LoVo (cell line): ENCODE measurements around the gene GNAQ.
A peak's percentile ranks its signal among the peaks of the same experiment; 100 is the strongest.
"Not testable (repeated sequence)": the region's sequence is repeated elsewhere in the genome, so short reads cannot be mapped to it uniquely, and the experiment has no call there.

ENCODE experiments used
- DNase-seq: peaks from one replicate; pipeline ENCODE4 v3.0.0-alpha.2; 2016; ENCODE audit warnings: low spot score

Gene GNAQ

DNA sequence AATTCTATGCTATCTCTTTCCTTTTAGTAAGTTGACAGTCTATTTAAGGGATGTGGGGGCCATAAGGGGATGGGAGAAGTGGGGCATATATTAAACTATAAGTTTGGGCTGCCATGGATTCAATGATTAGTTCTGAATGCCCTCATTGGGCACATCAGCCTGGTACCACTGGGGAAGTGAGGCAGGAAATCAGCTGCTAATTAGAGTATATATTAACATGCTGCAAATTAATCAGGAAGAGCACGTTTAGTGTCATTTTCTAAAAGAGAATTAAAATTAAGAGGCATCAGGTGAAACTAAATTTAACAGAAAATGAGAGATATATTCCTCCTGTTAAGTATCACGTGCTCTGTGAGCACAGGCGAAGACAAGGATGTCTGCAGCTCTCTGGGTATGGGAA, 260.4 kb downstream of the GNAQ start:
- DNase-seq = no peak

GRCh38 chr9:77770340-77770739, 261.3 kb downstream of the GNAQ start:
- no peak for DNase-seq

DNA sequence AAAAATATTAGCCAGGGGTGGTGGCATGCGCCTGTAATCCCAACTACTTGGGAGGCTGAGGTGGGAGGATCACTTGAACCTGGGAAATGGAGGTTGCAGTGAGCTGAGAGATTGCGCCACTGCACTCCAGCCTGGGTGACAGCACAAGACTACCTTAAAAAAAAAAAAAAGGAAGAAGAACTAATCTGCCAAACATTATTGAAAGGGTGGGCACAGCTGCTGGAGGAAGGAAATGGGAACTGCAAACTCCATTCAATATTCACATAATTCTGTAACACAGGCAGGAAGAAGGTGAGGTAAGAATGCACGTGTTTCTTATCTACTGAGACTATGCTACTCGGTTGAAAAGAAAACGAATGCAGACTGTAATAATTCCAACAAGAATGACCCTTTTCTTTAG, 262.4 kb downstream of the GNAQ start:
- DNase-seq = no peak

- DNase-seq = no peak
Measured at GRCh38 chr9:77766587-77766986, 265.0 kb downstream of the GNAQ start.

DNA sequence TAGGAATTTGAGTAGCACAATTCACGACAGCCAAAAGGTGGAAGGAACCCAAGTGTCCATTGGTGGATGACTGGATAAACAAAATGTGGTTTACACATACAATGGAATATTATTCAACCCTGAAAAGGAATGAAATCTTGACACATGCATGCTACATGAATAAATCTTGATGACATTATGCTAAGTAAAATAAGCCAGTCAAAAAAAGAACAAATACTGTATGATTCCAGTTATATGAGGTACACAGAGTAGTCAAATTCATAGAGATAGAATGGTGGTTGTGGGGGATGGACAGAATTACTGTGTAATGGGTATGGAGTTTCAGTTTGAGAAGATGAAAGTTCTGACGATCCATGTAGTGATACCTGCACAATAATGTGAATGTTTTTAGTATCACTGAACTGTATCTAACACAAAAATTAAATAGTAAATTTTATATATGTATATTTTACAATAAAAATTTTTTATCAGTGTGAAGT, 265.8 kb downstream of the GNAQ start:
- DNase-seq = no peak

GRCh38 chr9:77764894-77765780, 266.5 kb downstream of the GNAQ start:
- peak; percentile 14 for DNase-seq

DNA sequence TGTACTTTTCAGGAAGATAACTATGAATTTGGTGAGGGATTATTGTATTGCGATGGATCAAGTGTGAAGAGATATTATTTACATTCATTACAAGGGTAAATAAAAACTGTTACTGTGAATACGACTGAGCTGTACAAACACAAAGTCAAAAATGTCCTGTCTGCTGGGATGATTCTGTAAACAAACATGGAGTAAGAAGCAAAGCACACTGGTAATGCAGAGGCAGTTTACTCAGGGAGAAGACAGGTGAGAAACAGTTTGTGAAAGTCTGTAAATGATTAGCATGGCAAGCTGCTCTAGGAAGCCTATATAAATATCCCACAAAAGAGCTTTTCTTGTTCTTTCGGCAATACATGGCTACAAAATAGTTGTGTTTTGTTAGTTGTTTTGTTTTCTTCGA, 268.0 kb downstream of the GNAQ start:
- no peak for DNase-seq

- not testable (repeated sequence) for DNase-seq
Measured at GRCh38 chr9:77760919-77761318, 270.7 kb downstream of the GNAQ start.

DNA sequence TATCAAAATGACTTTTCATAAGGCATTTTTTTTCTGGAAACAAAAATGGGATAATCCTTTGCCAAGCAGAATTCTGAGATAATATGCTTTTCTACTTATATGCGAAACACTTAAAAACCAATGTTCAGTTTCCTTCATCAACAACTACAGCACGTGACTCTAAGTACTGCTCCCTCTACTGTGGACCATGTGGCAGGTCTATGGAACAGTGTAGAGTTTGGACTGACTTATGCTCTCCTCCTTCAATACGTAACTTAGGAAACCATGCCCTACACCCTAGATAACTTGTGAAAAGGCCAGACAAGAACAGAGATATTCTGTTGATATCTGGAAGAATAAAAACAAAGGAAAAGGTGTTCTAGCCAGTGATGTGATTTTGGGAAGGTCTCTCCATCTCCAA, 272.2 kb downstream of the GNAQ start:
- no peak for DNase-seq

DNA sequence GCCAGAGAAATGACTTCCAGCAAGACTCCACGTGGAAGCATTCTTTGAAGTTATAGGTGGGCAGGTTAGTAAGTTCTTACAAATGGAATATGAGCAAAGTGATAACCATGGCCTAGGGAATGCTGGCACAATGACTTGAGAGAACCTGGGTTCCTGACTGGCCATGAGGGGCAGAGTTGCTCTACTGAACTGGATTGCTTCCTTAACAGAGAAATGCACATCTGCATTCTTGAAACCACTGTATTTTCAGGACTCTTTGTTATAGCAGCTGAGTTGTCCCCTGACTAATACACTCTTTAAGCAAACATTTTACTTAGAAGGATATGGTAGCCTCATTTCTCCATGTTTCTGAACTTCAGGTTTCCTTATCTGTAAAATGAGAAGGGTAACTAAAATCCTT, 275.2 kb downstream of the GNAQ start:
- DNase-seq = no peak

DNA sequence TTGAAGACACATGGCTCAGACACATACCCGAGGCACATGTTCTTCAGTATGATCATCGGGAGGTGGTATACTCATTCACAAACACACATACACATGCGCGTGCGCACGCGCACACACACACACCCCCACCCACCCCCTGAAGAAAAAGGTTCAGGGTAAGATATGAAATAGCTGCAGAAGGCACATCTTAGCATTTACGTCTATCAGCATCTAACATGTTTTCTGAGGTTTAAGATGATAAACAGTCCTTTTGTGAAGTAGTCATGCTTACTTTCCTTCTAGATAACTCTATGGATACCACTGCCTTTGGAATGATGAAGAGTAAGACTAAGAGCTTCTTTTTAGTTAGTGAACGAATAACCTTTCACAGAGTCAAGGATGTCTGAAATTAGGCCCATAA, 278.4 kb downstream of the GNAQ start:
- DNase-seq = no peak

DNA sequence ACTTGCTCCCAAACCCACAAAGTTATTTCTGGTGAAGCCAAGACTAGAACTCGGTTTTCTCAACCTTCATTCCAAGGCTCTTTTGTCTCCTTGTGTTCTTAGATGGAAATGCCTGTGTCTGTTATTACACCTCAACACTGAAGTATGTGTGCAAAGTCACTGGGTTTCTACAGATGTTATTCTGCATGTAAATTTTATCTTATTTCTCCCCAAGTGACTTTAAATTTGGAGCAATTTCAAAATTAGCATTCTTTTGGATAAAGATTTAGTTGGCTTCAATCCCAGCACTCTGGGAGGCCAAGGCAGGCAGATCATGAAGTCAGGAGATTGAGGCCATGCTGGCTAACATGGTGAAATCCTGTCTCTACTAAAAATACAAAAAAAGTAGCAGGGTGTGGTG, 279.1 kb downstream of the GNAQ start:
- no peak for DNase-seq

- DNase-seq = no peak
Measured at GRCh38 chr9:77751341-77752091, 280.1 kb downstream of the GNAQ start.

- no peak for DNase-seq
Measured at GRCh38 chr9:77750981-77751340, 280.6 kb downstream of the GNAQ start.

DNA sequence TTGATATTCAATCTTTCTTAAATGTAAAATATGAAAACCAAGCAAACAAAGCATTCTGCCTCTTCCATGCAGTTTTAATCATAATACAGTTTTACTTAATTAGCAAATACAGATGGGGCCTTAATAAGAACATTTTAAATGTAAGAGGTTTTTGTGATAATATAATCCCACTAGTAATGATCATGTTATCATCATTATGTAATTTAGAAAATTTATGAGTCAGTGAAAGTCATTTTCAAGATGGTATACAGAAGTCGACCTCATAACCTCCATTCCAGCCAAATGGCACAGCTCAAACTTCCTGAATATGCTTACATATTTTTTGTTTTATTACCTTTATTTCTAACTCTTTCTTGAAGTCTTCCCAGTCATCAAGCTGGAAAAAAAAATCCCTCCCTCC, 281.3 kb downstream of the GNAQ start:
- no peak for DNase-seq

DNA sequence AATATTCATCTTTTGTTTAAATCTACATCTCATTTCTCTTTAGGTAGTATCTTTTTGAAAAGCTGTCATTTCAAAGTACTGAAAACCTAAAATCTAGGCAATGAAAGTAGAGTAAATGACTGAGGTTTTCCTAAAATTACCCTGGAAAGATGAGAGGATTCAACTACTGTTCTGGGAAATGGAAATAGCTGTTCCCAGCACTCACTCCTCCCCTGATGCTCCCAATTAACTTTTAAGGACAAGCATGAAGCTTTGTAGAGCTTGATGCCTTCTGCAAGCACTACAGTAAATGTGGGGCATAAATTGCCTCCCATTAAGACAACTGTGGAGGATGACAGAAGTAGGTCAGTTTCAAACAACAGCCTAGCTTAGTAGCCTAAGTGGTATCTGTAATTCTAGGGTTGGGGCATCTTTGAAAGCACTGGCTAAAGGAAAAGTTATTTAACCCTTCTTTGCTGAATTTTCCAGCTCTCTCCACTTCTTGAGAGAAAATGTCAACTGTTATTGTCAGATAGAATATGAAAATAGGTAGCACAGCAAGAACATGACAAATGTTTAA, 283.3 kb downstream of the GNAQ start:
- no peak for DNase-seq

DNA sequence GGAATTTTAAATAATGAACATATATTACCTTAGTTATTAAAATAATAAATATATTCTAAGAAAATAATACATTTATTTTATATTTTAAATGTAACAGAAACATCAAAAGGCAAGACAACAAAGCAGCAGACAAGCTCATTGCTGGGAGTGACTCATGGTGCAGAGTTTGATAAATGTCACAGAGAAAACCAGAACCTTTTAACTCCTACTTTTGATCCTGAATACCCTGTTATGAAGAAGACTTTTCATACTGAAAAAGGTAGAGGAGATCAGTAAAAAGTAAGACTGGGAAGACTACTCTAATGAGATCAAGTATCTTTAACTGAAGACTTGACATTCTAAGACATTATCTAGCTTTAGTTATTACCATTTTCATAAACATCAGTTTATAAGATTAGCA, 284.4 kb downstream of the GNAQ start:
- no peak for DNase-seq

GRCh38 chr9:77744841-77745430, 286.7 kb downstream of the GNAQ start:
- DNase-seq = no peak

GRCh38 chr9:77743386-77743785, 288.2 kb downstream of the GNAQ start:
- DNase-seq = no peak

DNA sequence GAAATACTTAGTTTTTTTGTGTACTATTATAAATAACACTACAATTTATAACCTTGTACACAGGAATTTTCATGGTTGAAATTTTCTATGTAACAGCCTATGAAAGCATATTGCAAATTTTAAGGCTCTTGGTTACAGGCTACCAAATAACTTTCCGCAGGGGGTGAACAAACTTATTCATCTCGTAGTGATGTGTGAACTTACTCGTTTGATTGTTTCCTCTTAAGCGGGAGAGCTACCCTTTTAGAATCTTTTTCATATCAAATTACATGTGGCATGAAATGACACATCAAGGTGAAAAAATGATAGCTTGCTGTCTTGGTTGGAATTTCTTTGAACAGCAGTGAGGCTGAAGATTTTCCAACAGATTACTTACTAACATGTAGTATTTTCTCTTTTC, 292.7 kb downstream of the GNAQ start:
- no peak for DNase-seq

DNA sequence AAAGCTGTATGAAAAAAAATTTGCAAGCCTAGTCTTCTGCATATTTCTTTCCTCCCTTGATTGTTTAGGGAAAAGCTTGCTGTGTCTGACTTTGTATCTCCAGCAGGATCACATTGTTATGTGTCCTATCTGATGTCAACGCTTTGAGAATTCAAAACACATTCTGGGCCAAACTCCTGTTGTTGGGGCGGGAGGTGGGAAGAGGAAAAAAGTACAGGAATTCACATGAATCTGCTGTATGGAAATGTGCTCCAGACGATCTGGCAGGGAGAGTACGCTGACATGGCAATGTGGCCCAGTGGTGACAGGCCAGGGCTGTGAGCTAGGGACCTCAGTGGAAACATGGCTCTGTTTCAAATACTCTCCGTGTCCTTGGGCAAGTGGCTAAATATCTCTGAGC, 296.1 kb downstream of the GNAQ start:
- DNase-seq = no peak

DNA sequence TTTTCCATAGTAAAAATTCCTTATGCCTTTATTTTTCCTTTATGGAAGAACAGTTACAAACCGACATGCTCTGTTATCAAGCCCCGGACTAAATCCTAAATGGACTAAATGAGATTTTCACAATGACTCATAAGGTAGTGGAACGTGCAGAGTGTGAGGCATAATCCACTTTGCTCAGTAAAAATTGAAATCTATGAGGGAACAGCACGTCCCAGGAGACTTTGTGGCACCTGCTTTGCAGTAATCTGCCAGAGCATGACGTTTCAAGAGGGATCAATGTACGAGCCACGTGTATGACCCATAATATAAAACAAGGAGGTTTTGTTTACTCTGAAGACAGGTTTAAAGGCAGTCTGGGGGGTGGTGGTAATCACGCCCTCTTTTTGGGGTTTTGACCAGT, 299.7 kb downstream of the GNAQ start:
- DNase-seq = no peak
